Measurements from ENCODE around the gene KCNK15. TPM values are rescaled to one million over a fixed set of nuclear protein-coding genes. Genes with fewer than 3 reads are reported as not detected.

Gene KCNK15
- total RNA-seq, 4 donors from 2014 or later = 2.5 to 5.1 (median 3.4) TPM

- no peaks in the 10 kb centered on the region for H3K27me3 ChIP-seq
- intact Hi-C loops (cut with DNase I) = no loop called here
- 44 to 65% methylated on average over 22 to 28 of the region's 28 CpGs for WGBS, 2 donors
- peak within 1 kb of the TSS in 2 of 3 donors; percentile 30 to 49 for H3K27ac ChIP-seq
- no peaks in the 10 kb centered on the region for H3K36me3 ChIP-seq
- DNase-seq = peak; percentile 83 to 88
- no peaks in the 10 kb centered on the region for H3K9me3 ChIP-seq
- H3K4me3 ChIP-seq (replicated peaks in 1 of 3) = no peak within 1 kb of the TSS
- TF ChIP-seq CTCF (IDR thresholded peaks at IDR 0.05) (no peak), POLR2A (IDR thresholded peaks at IDR 0.05) (no peak)
- H3K4me1 ChIP-seq = peaks cover 9 to 11% of the 10 kb centered on the region in 2 donors
Measured at GRCh38 chr20:44714701-44715498, 30.8 kb upstream of the KCNK15 start, which contains the start of gene CCN5. Gene CCN5, plus strand, starts transcription at chr20:44715369. Its CDS starts 22 bp downstream, at chr20:44715391.

GRCh38 chr20:44715499-44716308 lies 30.0 kb upstream of the KCNK15 start:
- intact Hi-C loops (cut with DNase I) = no loop called here

GRCh38 chr20:44716309-44717106 lies 29.2 kb upstream of the KCNK15 start:
- 82 to 91% methylated on average over 12 to 13 of the region's 13 CpGs for WGBS, 2 donors
- no peaks in the 10 kb centered on the region for H3K36me3 ChIP-seq
- no peak for DNase-seq
- peaks cover 12 to 25% of the 10 kb centered on the region in 2 donors for H3K4me1 ChIP-seq
- H3K27ac ChIP-seq = peak overlapping the region in 2 of 3 donors; percentile 8 to 10
- TF ChIP-seq POLR2A (IDR thresholded peaks at IDR 0.05) (no peak), CTCF (IDR thresholded peaks at IDR 0.05) (no peak)
- intact Hi-C loops (cut with DNase I) = no loop called here
- H3K4me3 ChIP-seq (replicated peaks in 1 of 3) = no peak overlapping the region
- no peaks in the 10 kb centered on the region for H3K27me3 ChIP-seq
- H3K9me3 ChIP-seq = no peaks in the 10 kb centered on the region

More at GRCh38 chr20:44715499-44716308, 30.0 kb upstream of the KCNK15 start:
- DNase-seq = no peak
- Histone ChIP-seq H3K36me3 (no peaks in the 10 kb centered on the region), H3K27ac (no peak overlapping the region), H3K27me3 (no peaks in the 10 kb centered on the region), H3K9me3 (no peaks in the 10 kb centered on the region), H3K4me1 (peaks cover 10 to 17% of the 10 kb centered on the region in 2 donors), H3K4me3 (replicated peaks in 1 of 3) (no peak overlapping the region)
- WGBS, 2 donors = 76 to 94% methylated on average over 5 of the region's 5 CpGs
- TF ChIP-seq CTCF (IDR thresholded peaks at IDR 0.05) (no peak), POLR2A (IDR thresholded peaks at IDR 0.05) (no peak)

- no peak for DNase-seq
- no peaks in the 10 kb centered on the region for H3K36me3 ChIP-seq
- no peak for TF ChIP-seq POLR2A (IDR thresholded peaks at IDR 0.05)
- TF ChIP-seq CTCF (IDR thresholded peaks at IDR 0.05) = no peak
- H3K4me1 ChIP-seq = peaks cover 12 to 28% of the 10 kb centered on the region in 2 donors
- intact Hi-C loops (cut with DNase I) = no loop called here
- H3K27ac ChIP-seq = no peak overlapping the region
- no peak overlapping the region for H3K4me3 ChIP-seq (replicated peaks in 1 of 3)
- H3K9me3 ChIP-seq = no peaks in the 10 kb centered on the region
- WGBS, 2 donors = 77 to 88% methylated on average over 6 to 10 of the region's 10 CpGs
- no peaks in the 10 kb centered on the region for H3K27me3 ChIP-seq
Measured at GRCh38 chr20:44717986-44718385, 27.7 kb upstream of the KCNK15 start.

Measured in thyroid gland (tissue), 4 donors.